ENCODE results near the gene TLE4. TPM values are rescaled to one million over a fixed set of nuclear protein-coding genes. Genes with fewer than 3 reads are reported as not detected.

Gene TLE4
- total and polyA plus RNA-seq, 10 of the 15 experiments (the other 5 are each of a cell fraction or from before 2014, with no cell fraction given), result 5.3 to 53.3 (median 23.3) TPM

GRCh38 chr9:79735023-79735779 is 163.4 kb downstream of the TLE4 start:
- RAD21 ChIA-PET (ENCODE audit: unreplicated experiment), result no interaction called here

GRCh38 chr9:79736051-79736450 is 164.3 kb downstream of the TLE4 start:
- 0 out of 2 replicates have a peak, but pooled peaks cover 3% of the 10 kb centered on the region for H3K4me1 ChIP-seq (ENCODE audit: control insufficient read depth, insufficient read depth, low read length)
- no peaks in the 10 kb centered on the region for H3K36me3 ChIP-seq (ENCODE audit: control insufficient read depth in 2 of 2, insufficient read depth in 2 of 2, low read length in 1 of 2)
- DNase-seq (ENCODE audit: low read depth, low spot score), result no peak
- no peak overlapping the region for H3K27ac ChIP-seq (ENCODE audit: control insufficient read depth, insufficient read depth)
- intact Hi-C loops (cut with micrococcal nuclease; ENCODE audit: unreplicated experiment) (no loop called here), in situ Hi-C loops (cut with MboI) (no loop called here)
- ChIA-PET SMC1A (ENCODE audit: uncharacterized antibody, unreplicated experiment) (no interaction called here), POLR2A (no interaction called here), CTCF (no interaction called here), RAD21 (ENCODE audit: unreplicated experiment) (no interaction called here)
- H3K4me3 ChIP-seq, result no peak overlapping the region
- ATAC-seq, result no peak
- no peak overlapping the region for H2AFZ ChIP-seq (ENCODE audit: control insufficient read depth, low read depth, low read length)
- H3K9me3 ChIP-seq (replicated peaks; ENCODE audit: control insufficient read depth, insufficient read depth, low read length), result no peaks in the 10 kb centered on the region
- H3K4me2 ChIP-seq (ENCODE audit: control insufficient read depth, insufficient read depth), result no peak overlapping the region
- BruUV-seq (replicated peaks), result no TSS peak
- no peak for TF ChIP-seq USF2 (IDR thresholded peaks at IDR 0.05; ENCODE audit: borderline replicate concordance, low read depth, low read length)
- no peak for TF ChIP-seq TARDBP (IDR thresholded peaks at IDR 0.05; ENCODE audit: borderline replicate concordance)
- TF ChIP-seq EZH2 (IDR thresholded peaks at IDR 0.05; ENCODE audit: borderline replicate concordance, control insufficient read depth, low read depth, low read length), result no peak
- no peak for TF ChIP-seq RAD21 (IDR thresholded peaks at IDR 0.05; ENCODE audit: insufficient read depth, low read depth, low read length)
- no peak for TF ChIP-seq SIN3A (IDR thresholded peaks at IDR 0.05; ENCODE audit: low read depth, low read length)
- no peak for TF ChIP-seq NFXL1 (IDR thresholded peaks at IDR 0.05; ENCODE audit: borderline replicate concordance)
- no peak for TF ChIP-seq ZNF687 (IDR thresholded peaks at IDR 0.05)
- no peak for TF ChIP-seq STAT3 (IDR thresholded peaks at IDR 0.05; ENCODE audit: low read depth, low read length)
- H3K9ac ChIP-seq (ENCODE audit: control insufficient read depth, insufficient read depth, low read length), result no peak overlapping the region
- FAIRE-seq, result no peak
- no peaks in the 10 kb centered on the region for H3K79me2 ChIP-seq (ENCODE audit: control insufficient read depth, insufficient read depth, low read length)
- H3K27me3 ChIP-seq (replicated peaks in 1 of 2; ENCODE audit: control insufficient read depth in 2 of 2, insufficient read depth in 2 of 2, low read length in 1 of 2), result no peaks in the 10 kb centered on the region
- H4K20me1 ChIP-seq (ENCODE audit: control insufficient read depth, insufficient read depth), result no peaks in the 10 kb centered on the region
- WGBS (ENCODE audit: insufficient coverage, insufficient replicate concordance, low lambda C conversion rate, missing lambda C conversion rate), result 40% methylated on average over 5 of the region's 5 CpGs

More at GRCh38 chr9:79735023-79735779, 163.4 kb downstream of the TLE4 start:
- no peak for ATAC-seq
- no peaks in the 10 kb centered on the region for H3K27me3 ChIP-seq (replicated peaks in 1 of 2; ENCODE audit: control insufficient read depth in 2 of 2, insufficient read depth in 2 of 2, low read length in 1 of 2)
- in situ Hi-C loops (cut with MboI) (no loop called here), intact Hi-C loops (cut with micrococcal nuclease; ENCODE audit: unreplicated experiment) (no loop called here)
- H2AFZ ChIP-seq (ENCODE audit: control insufficient read depth, low read depth, low read length), result no peak overlapping the region
- H3K4me2 ChIP-seq (ENCODE audit: control insufficient read depth, insufficient read depth), result no peak overlapping the region
- no peaks in the 10 kb centered on the region for H3K79me2 ChIP-seq (ENCODE audit: control insufficient read depth, insufficient read depth, low read length)
- no peaks in the 10 kb centered on the region; a peak in 1 of 4 replicates for H3K36me3 ChIP-seq (ENCODE audit: control insufficient read depth in 2 of 2, insufficient read depth in 2 of 2, low read length in 1 of 2)
- DNase-seq (ENCODE audit: low read depth, low spot score), result no peak
- ChIA-PET SMC1A (ENCODE audit: uncharacterized antibody, unreplicated experiment) (no interaction called here), CTCF (no interaction called here), POLR2A (interaction anchor here (0.7 kb wide), 1 partner anchor 249 kb away, joined by 4 read pairs; no protein-coding TSS in a partner anchor)
- no peak overlapping the region for H3K9ac ChIP-seq (ENCODE audit: control insufficient read depth, insufficient read depth, low read length)
- no peaks in the 10 kb centered on the region for H4K20me1 ChIP-seq (ENCODE audit: control insufficient read depth, insufficient read depth)
- H3K4me3 ChIP-seq, result no peak overlapping the region
- no peak for TF ChIP-seq MEF2A (IDR thresholded peaks at IDR 0.05; ENCODE audit: insufficient read depth, low read depth, low read length)
- no peak for TF ChIP-seq NFYA (IDR thresholded peaks at IDR 0.05; ENCODE audit: borderline replicate concordance, low read depth, low read length)
- 0 out of 2 replicates have a peak, but pooled peaks cover 3% of the 10 kb centered on the region for H3K4me1 ChIP-seq (ENCODE audit: control insufficient read depth, insufficient read depth, low read length)
- WGBS (ENCODE audit: insufficient coverage, insufficient replicate concordance, low lambda C conversion rate, missing lambda C conversion rate), result 44% methylated on average over 3 of the region's 3 CpGs
- H3K27ac ChIP-seq (ENCODE audit: control insufficient read depth, insufficient read depth), result no peak overlapping the region
- H3K9me3 ChIP-seq (replicated peaks; ENCODE audit: control insufficient read depth, insufficient read depth, low read length), result no peaks in the 10 kb centered on the region
- no TSS peak for BruUV-seq (replicated peaks)
- FAIRE-seq, result no peak
